Dendritic cell treated with granulocyte-macrophage colony-stimulating factor and Interleukin-4, amounts not matched to agents 40 ng/mL and 50 ng/mL, for 4 days (primary cell): ENCODE data around the gene BTD.

Source experiments
- H3K27ac Mint-ChIP-seq: one replicate; pipeline ENCODE4 v1.8.0; 2022; ENCODE audit warnings: mild to moderate bottlenecking, mixed read lengths
- H3K27me3 Mint-ChIP-seq: one replicate; pipeline ENCODE4 v1.8.0; 2022; ENCODE audit warnings: mild to moderate bottlenecking, mixed read lengths
- H3K36me3 Mint-ChIP-seq: one replicate; pipeline ENCODE4 v1.8.0; 2022; ENCODE audit warnings: low read depth, mixed read lengths
- H3K4me1 Mint-ChIP-seq: one replicate; pipeline ENCODE4 v1.8.0; 2022; ENCODE audit warnings: low read depth, mixed read lengths
- H3K4me3 Mint-ChIP-seq: one replicate; pipeline ENCODE4 v1.8.0; 2022; ENCODE audit warnings: mild to moderate bottlenecking, moderate library complexity, mixed read lengths
- H3K9me3 Mint-ChIP-seq: one replicate; pipeline ENCODE4 v1.8.0; 2022; ENCODE audit warnings: mixed read lengths
- intact Hi-C: fragments of 100-400 bp; cut with micrococcal nuclease; formaldehyde crosslinking; loops from one replicate; pipeline ENCODE4 v1.15.0; 2022

BTD gene, protein sequence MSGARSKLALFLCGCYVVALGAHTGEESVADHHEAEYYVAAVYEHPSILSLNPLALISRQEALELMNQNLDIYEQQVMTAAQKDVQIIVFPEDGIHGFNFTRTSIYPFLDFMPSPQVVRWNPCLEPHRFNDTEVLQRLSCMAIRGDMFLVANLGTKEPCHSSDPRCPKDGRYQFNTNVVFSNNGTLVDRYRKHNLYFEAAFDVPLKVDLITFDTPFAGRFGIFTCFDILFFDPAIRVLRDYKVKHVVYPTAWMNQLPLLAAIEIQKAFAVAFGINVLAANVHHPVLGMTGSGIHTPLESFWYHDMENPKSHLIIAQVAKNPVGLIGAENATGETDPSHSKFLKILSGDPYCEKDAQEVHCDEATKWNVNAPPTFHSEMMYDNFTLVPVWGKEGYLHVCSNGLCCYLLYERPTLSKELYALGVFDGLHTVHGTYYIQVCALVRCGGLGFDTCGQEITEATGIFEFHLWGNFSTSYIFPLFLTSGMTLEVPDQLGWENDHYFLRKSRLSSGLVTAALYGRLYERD

DNA sequence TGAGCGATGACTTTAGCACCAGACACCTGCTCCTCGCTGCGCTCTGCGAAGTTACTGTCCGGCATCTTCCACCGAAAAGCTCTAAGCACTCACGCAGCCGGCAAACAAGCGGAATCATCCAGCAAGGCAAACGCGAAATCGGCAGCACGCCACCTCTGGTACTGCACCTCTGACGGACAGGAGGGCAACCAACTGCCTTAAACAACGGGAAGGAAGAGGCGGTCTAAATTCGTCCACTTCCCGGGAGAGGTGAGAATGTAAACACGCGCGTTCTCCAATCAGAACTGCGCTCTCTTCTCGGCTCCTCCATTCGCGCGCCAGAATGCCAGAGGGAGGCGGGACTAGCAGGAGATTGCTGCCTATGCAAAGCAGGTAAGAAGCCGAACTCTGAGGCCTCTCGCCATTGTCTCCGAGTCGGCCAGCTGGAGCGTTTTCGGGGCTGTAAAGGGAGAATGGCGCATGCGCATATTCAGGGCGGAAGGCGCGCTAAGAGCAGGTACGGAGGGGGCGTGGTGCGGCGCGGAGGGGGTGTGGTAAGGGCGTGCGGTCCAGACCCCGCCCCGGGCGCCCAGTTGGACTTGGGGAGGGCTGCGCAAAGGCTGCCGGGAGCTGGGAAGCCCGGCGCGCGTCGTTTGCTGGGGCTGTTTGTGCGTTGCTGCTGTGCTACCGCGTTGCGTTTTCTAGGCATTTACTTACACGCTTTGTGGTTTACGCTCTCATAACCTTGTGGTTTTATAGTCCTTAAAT lies at the start of gene BTD, which contains the start of gene HACL1:
BTD (plus strand) TSS at position 347 of the 747 bp plus-strand sequence. CDS start 33,695 bp downstream, outside the sequence.
HACL1 (minus strand) TSS at position 171 of the 747 bp plus-strand sequence; CDS start at position 65, 106 bp downstream.
- H3K4me1 Mint-ChIP-seq, result peaks cover 40% of the 10 kb centered on the region
- peak within 1 kb of the TSS; percentile 94 for H3K27ac Mint-ChIP-seq
- H3K36me3 Mint-ChIP-seq, result peaks cover 50% of the 10 kb centered on the region
- peak within 1 kb of the TSS; percentile 96 for H3K4me3 Mint-ChIP-seq
- H3K27me3 Mint-ChIP-seq, result no peaks in the 10 kb centered on the region
- intact Hi-C loops, result loop anchor here (2.0 to 5.0 kb wide), 3 partner anchors 175 to 949 kb away; partner anchors contain the start of genes CCDC174, EAF1, METTL6 and RFTN1
- H3K9me3 Mint-ChIP-seq, result no peaks in the 10 kb centered on the region

DNA sequence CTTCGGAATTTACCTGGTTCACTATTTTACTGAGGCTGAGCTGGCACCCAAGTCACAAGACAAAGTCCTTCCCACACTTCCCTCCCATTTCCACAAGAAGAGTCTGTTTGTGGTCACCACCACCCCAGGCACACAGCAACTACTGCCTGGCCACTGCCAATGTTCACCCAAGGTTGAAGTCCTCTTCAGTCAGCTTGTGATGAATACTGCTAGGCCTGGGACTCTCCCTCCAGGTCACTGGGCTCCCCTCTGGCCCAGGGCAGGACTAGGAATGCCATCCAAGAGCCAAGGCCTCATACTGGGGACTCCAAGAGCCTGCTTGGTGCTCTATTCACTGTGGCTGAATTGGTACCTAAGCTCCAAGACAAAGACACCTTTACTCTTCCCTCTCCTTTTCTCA lies 49.6 kb upstream of the BTD start:
- H3K4me3 Mint-ChIP-seq, result no peak overlapping the region
- H3K27ac Mint-ChIP-seq, result peak overlapping the region; percentile 46
- H3K9me3 Mint-ChIP-seq, result peaks cover 16% of the 10 kb centered on the region
- peaks cover 30% of the 10 kb centered on the region for H3K4me1 Mint-ChIP-seq
- intact Hi-C loops, result no loop called here
- H3K36me3 Mint-ChIP-seq, result peaks cover 9% of the 10 kb centered on the region
- no peaks in the 10 kb centered on the region for H3K27me3 Mint-ChIP-seq

DNA sequence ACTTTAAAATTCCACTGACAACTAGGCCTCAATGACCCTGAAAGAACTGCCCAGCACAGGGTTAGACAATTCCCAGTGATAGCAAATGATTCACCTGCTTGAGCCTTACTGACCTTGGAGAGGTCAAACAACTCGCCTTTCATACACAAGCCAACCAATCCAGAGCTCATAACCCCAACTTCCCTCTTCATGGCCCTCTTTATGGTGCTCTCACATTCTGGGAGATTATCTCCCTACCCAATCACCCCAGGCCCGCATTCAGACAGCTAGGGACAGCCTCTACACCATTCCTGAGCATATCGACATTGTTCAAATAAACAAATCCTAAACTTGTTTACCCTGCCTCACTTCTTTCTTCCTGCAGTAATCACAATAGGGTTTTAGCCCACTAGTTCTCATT lies 47.8 kb upstream of the BTD start:
- peaks cover 8% of the 10 kb centered on the region for H3K36me3 Mint-ChIP-seq
- peaks cover 30% of the 10 kb centered on the region for H3K4me1 Mint-ChIP-seq
- H3K27me3 Mint-ChIP-seq, result no peaks in the 10 kb centered on the region
- no peak overlapping the region for H3K4me3 Mint-ChIP-seq
- no peak overlapping the region for H3K27ac Mint-ChIP-seq
- H3K9me3 Mint-ChIP-seq, result peaks cover 4% of the 10 kb centered on the region
- intact Hi-C loops, result no loop called here

DNA sequence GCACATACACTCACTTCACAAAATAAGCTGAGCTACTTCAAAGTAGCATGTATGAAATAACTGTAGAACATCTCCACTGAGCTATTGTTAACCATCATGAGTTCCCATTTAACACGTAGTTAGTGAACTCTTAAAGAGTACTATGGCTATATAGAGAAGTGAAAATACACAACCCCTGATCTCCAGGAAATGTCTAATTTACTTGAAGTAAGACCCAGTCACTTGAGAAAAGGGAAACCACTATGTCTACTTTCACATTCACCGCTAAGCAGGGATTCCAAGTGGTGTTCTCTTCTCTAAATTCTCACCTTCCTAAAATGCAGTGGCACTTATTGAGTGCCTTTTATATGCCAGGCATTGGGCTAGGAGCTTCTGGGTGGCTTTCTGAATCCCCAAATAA lies 45.0 kb upstream of the BTD start:
- peak overlapping the region; percentile 84 for H3K27ac Mint-ChIP-seq

DNA sequence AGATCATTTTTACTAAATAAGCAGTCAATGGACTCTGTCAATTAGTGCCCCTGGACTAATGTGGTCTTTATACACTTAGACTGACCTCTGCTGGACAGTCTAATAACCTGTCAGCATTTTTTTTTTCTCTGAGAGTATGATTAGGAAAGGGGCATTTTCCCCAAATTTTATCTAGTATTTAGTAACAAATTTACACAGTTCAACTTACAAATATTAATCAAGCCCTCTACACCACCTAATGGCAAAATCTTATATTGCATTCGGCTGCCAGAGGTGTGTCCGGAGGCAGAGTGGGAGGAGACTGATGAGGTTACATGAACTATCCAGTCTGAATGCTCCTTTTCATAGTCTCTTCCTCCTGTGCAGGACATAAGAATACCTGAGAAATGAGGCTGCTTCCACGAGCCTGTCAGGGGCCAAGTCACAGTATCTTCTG lies 44.0 kb upstream of the BTD start:
- peaks cover 21% of the 10 kb centered on the region for H3K4me1 Mint-ChIP-seq
- no peak overlapping the region for H3K27ac Mint-ChIP-seq
- H3K9me3 Mint-ChIP-seq, result no peaks in the 10 kb centered on the region

More for the DNA sequence above, 45.0 kb upstream of the BTD start:
- intact Hi-C loops, result loop anchor here (2.0 kb wide), 3 partner anchors 128 to 354 kb away; no protein-coding TSS in a partner anchor
- H3K4me1 Mint-ChIP-seq, result peaks cover 27% of the 10 kb centered on the region
- H3K27me3 Mint-ChIP-seq, result no peaks in the 10 kb centered on the region
- peak overlapping the region; percentile 34 for H3K4me3 Mint-ChIP-seq
- peaks cover 15% of the 10 kb centered on the region for H3K36me3 Mint-ChIP-seq
- H3K9me3 Mint-ChIP-seq, result no peaks in the 10 kb centered on the region

DNA sequence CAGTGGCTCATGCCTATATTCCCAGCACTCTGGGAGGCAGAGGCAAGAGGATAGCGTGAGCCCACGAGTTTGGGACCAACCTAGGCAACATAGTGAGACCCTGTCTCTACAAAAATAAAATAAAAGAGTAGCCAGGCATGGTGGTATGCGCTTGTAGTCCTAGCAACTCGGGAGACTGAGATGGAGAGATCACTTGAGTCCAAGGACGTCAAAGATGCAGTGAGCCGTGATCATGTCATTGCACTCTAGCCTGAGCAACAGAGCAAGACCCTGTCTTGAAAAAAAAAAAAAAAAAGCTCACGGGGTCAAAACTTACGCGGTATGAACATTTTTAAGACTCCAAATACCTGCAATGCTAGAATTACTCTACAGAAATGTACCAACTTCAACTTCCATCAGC lies 43.0 kb upstream of the BTD start:
- H3K4me3 Mint-ChIP-seq, result no peak overlapping the region
- no peak overlapping the region for H3K27ac Mint-ChIP-seq
- H3K4me1 Mint-ChIP-seq, result peaks cover 21% of the 10 kb centered on the region
- peaks cover 29% of the 10 kb centered on the region for H3K36me3 Mint-ChIP-seq
- H3K27me3 Mint-ChIP-seq, result no peaks in the 10 kb centered on the region
- intact Hi-C loops, result no loop called here
- H3K9me3 Mint-ChIP-seq, result no peaks in the 10 kb centered on the region

More for the DNA sequence above, 44.0 kb upstream of the BTD start:
- Mint-ChIP-seq H3K27me3 (no peaks in the 10 kb centered on the region), H3K4me3 (no peak overlapping the region), H3K36me3 (peaks cover 18% of the 10 kb centered on the region)
- intact Hi-C loops, result loop anchor here (2.0 kb wide), 3 partner anchors 129 to 355 kb away; no protein-coding TSS in a partner anchor

DNA sequence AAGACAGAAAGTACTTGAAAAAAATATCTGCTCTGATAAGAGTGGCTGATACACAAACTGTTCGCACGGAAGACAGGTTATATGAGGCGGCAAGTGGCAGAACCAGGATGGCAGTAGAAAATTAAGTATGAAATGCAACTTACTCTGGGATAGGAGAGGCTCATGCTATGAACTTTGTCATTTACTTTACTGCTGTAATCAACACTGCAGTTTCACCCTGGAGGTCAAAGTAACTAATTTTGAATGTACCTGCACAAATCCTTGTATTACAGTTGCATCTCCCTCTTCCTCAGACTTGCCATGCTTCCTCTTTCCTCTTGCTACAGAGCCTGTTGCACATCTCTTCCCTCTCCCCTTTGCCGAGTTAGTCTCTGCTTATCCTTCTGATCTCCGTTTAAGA lies 39.0 kb upstream of the BTD start:
- Mint-ChIP-seq H3K36me3 (peaks cover 67% of the 10 kb centered on the region), H3K4me1 (no peaks in the 10 kb centered on the region), H3K9me3 (no peaks in the 10 kb centered on the region), H3K27me3 (no peaks in the 10 kb centered on the region), H3K27ac (no peak overlapping the region), H3K4me3 (no peak overlapping the region)
- intact Hi-C loops, result no loop called here

DNA sequence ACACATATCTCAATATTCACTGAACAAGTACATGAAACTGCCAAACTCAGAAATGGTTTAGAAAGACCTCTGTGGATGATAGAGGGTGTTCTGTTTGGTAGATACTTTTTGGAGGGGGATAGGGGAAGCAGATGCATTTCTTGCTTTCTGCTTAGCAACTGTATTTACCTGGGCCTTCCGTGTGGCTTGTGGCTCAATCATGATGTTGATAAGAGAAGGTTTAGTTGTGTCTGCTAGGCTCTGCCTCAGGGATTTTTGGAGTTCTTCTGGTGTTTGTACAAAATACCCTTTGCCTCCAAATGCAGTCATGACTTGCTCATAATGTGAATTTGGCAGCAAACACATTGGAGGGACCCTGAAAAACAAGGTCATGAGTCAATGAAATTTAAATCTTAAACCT lies 38.4 kb upstream of the BTD start:
- no peak overlapping the region for H3K4me3 Mint-ChIP-seq
- no peak overlapping the region for H3K27ac Mint-ChIP-seq
- peaks cover 73% of the 10 kb centered on the region for H3K36me3 Mint-ChIP-seq
- H3K4me1 Mint-ChIP-seq, result no peaks in the 10 kb centered on the region
- no peaks in the 10 kb centered on the region for H3K27me3 Mint-ChIP-seq
- intact Hi-C loops, result no loop called here
- no peaks in the 10 kb centered on the region for H3K9me3 Mint-ChIP-seq

DNA sequence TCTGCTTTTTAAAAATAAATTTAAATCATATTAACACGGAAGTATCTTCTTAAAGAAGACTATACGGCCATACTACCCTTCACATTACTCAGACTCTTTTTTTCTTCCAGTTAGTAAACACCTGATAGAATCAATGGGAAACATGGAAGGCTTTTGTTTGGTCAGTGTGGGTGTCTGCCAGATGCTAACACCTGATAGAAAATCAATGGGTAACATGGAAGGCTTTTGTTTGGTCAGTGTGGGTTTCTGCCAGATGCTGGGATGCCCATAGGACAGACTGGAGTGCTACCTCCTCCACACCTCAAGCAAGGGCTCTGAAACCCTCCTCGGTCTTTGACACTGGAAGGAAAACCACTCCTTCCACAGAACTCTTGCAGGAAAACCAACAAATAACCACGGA lies 29.4 kb upstream of the BTD start:
- no peak overlapping the region for H3K27ac Mint-ChIP-seq
- peaks cover 9% of the 10 kb centered on the region for H3K4me1 Mint-ChIP-seq
- intact Hi-C loops, result no loop called here
- H3K27me3 Mint-ChIP-seq, result no peaks in the 10 kb centered on the region
- H3K9me3 Mint-ChIP-seq, result no peaks in the 10 kb centered on the region
- peaks cover 59% of the 10 kb centered on the region for H3K36me3 Mint-ChIP-seq
- no peak overlapping the region for H3K4me3 Mint-ChIP-seq

DNA sequence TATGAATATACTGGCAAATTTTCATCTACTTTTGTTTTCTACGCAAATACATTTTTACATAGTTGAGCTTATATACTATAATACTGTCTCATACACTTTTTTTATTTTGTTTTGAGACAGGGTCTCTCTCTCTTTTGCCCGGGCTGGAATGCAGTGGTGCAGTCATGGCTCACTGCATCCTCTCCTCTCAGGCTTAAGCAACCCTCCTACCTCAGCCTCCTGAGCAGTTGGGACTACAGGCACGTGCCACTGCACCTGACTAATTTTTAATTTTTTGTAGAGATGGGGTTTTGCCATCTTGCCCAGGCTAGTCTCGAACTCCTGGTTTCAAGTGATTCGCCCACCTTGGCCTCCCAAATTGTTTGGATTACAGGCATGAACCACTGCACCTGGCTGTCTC lies 26.1 kb upstream of the BTD start:
- intact Hi-C loops, result no loop called here
- peaks cover 25% of the 10 kb centered on the region for H3K4me1 Mint-ChIP-seq
- no peaks in the 10 kb centered on the region for H3K27me3 Mint-ChIP-seq
- H3K9me3 Mint-ChIP-seq, result no peaks in the 10 kb centered on the region
- H3K27ac Mint-ChIP-seq, result no peak overlapping the region
- no peak overlapping the region for H3K4me3 Mint-ChIP-seq
- H3K36me3 Mint-ChIP-seq, result peaks cover 50% of the 10 kb centered on the region

DNA sequence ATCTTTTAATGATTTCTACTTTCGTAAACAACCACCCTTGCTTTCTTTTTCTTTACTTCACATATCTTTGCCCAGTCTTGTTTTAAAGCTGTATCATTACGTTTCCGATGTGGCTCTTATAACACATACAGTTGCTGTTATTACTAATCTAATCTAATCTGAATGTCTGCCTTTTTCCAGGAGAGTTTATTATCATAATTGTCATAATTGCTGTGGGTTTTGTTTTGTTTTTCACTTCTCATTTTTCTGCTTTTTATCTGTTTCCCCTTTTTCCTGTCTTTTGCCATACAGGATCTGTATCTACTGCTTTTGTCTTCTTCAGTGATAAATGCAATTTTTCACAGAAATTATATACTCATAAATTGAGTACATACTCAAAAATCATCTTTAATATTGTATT lies 25.1 kb upstream of the BTD start:
- Mint-ChIP-seq H3K9me3 (no peaks in the 10 kb centered on the region), H3K4me3 (no peak overlapping the region), H3K4me1 (peaks cover 29% of the 10 kb centered on the region), H3K36me3 (peaks cover 47% of the 10 kb centered on the region), H3K27ac (no peak overlapping the region), H3K27me3 (no peaks in the 10 kb centered on the region)
- intact Hi-C loops, result no loop called here

DNA sequence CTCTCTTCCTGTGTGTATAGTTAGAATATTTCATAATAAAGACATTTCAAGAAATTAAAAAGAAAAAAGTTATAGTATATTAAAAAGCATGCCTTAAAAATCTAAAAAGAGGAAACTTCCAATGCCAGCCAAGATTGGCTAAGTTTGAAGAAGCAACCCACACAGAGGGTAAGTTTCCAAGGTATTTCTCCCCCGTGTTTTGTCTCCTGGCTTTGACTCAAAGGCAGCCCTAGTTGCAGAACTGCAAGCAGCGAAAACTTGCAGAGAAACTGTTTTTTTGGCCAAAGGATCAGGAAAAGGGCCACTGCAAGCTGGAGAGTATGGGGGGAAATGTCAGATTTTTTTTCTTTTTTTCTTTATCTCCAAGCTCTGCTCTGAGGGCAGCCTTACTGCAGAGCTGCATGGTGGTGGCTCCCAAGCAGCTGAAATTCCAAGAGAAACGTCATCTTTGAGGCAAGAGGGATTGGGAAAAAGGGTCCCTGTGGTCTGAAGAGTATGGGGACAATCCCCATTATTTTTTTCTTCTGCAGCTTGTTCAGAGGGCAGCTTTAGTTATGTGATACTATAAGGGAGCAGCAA lies 23.2 kb upstream of the BTD start:
- intact Hi-C loops, result no loop called here
- Mint-ChIP-seq H3K36me3 (peaks cover 46% of the 10 kb centered on the region), H3K4me3 (no peak overlapping the region), H3K27me3 (no peaks in the 10 kb centered on the region), H3K27ac (peak overlapping the region; percentile 72), H3K4me1 (peaks cover 31% of the 10 kb centered on the region), H3K9me3 (no peaks in the 10 kb centered on the region)

DNA sequence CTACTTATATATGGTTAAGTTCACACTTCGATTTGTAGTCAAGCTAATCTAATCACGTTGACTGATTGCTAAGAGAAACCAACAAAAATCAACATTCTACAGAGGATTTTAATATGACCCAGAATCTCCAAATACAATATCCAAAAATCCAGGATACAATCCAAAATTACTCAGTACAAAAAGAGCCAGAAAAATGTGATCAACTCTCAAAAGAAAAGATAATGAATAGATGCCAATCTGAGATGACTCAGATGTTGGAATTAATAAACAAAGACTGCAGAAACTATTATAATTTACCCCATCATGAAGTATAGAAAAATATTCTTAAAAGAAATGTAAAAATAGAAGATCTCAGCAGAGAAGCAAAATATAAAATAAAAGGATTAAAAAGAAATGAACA lies 22.5 kb upstream of the BTD start:
- Mint-ChIP-seq H3K36me3 (peaks cover 48% of the 10 kb centered on the region), H3K4me1 (peaks cover 31% of the 10 kb centered on the region), H3K4me3 (no peak overlapping the region), H3K27me3 (no peaks in the 10 kb centered on the region), H3K9me3 (no peaks in the 10 kb centered on the region), H3K27ac (peak overlapping the region; percentile 72)
- intact Hi-C loops, result no loop called here
